IPS-15b (cell line): ENCODE results near the gene OVAAL.

ENCODE experiments used
- H3K27me3 ChIP-seq: one replicate; pipeline ENCODE4 v1.6.1; 2013; ENCODE audit warnings: low read length; ENCODE audit not compliant: control insufficient read depth, insufficient read depth
- H3K36me3 ChIP-seq: one replicate; pipeline ENCODE4 v1.6.1; 2013; ENCODE audit warnings: low read length; ENCODE audit not compliant: control insufficient read depth, insufficient read depth
- H3K4me1 ChIP-seq: one replicate; pipeline ENCODE4 v1.6.1; 2013; ENCODE audit warnings: mild to moderate bottlenecking, low read length; ENCODE audit not compliant: control insufficient read depth, insufficient read depth
- H3K4me3 ChIP-seq: one replicate; pipeline ENCODE4 v1.5.1; 2013; ENCODE audit warnings: low read depth, low read length
- H3K9ac ChIP-seq: one replicate; pipeline ENCODE4 v1.6.1; 2013; ENCODE audit warnings: low read depth, mild to moderate bottlenecking, low read length
- H3K9me3 ChIP-seq: one replicate; pipeline ENCODE4 v1.6.1; 2013; ENCODE audit warnings: mild to moderate bottlenecking, low read length; ENCODE audit not compliant: control insufficient read depth, insufficient read depth

Gene OVAAL

DNA sequence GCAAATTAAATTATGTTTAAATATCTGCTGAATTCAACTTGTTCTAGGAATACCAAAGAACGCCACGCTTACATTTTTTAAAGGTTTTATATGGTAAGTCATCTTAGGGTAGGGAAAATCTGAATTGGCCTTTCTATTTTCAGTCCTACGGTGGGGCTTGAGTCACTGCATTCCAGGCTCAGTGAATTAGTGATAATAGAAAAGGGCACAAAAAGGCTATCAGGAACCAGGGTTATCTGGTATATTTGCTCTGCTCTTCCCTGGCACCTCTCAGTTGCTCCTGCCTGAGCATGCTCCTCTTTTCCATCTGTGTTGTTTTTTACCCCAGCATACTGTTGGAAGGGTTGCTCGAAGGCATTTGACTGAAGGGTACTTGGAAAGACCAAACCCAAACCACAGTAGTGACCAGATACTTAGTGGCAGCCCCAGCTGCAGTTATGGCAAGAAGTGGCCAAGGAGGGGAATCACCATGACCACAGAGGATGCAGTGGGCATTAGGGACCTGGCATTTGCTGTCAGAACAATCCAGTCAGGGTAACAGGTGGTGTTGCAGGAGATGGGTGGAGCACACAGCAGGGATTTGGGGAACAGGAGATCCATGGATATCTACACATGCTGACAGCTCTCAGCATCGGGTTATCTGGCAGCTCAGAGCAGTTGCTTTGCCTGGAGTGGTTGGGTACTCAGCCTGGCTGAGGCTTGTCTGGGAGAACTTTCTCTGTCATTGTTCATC is 2.3 kb downstream of the OVAAL start:
- Histone ChIP-seq H3K36me3 (no peaks in the 10 kb centered on the region), H3K4me3 (no peak overlapping the region), H3K4me1 (no peaks in the 10 kb centered on the region), H3K27me3 (no peaks in the 10 kb centered on the region), H3K9ac (no peak overlapping the region), H3K9me3 (no peaks in the 10 kb centered on the region)

GRCh38 chr1:180562640-180563025 is 3.9 kb downstream of the OVAAL start:
- no peaks in the 10 kb centered on the region for H3K9me3 ChIP-seq
- H3K9ac ChIP-seq, result no peak overlapping the region
- H3K4me1 ChIP-seq, result no peaks in the 10 kb centered on the region
- H3K36me3 ChIP-seq, result no peaks in the 10 kb centered on the region
- no peaks in the 10 kb centered on the region for H3K27me3 ChIP-seq
- H3K4me3 ChIP-seq, result no peak overlapping the region

DNA sequence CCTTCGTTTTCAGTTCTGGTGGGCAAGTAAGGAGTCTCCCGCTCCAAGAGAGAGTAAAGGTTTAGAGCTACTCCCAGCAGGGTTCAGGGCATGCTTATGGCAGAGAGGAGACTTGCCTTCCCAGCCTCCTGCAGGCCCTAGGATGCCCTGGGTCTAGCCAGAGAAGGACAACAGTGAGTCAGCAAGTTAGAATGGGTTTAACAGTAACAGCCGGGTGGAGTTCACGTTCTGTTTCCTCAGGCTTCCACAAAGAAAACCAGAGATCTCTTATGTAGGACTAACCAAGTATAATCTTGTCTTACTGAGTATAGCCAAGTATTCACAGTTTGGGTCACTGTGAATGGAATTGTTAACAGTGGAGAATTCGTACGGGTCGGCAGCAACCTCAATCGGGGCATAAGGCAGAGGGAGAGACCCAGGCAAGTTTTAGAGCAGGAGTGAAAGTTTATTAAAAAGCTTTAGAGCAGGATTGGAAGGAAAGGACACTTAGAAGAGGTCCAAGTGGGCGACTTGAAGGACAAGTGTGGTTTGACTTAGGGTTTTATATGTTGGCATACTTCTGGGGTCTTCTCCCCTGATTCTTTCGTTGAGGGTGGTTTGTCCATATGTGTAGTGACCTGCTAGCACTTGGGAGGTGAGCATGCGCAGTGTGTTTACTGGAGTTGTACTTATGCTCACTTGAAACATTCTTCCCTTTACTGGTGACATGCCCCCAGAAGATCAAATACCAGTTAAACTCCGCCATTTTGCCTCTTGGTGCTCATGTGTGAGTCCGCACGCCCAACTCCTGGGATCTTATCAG is 4.5 kb downstream of the OVAAL start:
- Histone ChIP-seq H3K27me3 (no peaks in the 10 kb centered on the region), H3K36me3 (no peaks in the 10 kb centered on the region), H3K4me3 (no peak overlapping the region), H3K9me3 (no peaks in the 10 kb centered on the region), H3K9ac (no peak overlapping the region), H3K4me1 (no peaks in the 10 kb centered on the region)

DNA sequence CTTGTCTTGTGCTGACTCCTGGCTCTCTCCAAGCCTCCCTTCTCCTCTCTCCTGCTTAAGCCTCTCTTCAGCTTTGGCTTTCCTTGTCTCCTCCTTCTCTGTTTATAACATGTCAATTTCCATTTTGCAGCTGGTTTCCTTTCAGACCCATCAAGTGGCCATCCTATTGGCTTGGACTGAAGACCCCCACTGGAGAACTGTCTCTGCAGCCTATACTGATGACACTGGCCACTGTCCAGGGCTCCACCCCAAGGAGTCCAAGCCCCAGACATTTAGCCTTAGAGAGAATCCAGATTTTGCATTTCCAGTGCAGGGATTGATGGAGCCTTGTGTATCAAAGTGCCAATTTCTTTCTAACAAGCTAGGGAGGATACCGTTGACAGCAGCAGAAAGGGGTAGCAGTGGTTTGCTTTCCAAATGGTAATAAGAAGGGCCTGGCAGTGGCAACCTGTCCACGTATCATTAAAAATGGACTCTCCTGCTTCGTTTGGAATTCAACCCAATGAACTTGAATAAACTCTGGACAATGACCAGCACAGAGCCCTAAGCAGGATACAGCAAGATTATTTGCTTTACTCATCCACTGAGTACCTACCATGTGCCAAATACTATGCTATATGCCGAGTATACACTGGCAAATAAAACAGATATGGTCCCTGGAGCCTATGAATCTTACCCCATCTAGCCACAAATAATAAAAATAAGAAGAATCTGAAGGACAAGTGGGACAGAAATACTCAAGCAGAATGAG is 6.5 kb downstream of the OVAAL start:
- Histone ChIP-seq H3K4me3 (no peak overlapping the region), H3K4me1 (no peaks in the 10 kb centered on the region), H3K9ac (no peak overlapping the region), H3K9me3 (no peaks in the 10 kb centered on the region), H3K36me3 (no peaks in the 10 kb centered on the region), H3K27me3 (no peaks in the 10 kb centered on the region)

DNA sequence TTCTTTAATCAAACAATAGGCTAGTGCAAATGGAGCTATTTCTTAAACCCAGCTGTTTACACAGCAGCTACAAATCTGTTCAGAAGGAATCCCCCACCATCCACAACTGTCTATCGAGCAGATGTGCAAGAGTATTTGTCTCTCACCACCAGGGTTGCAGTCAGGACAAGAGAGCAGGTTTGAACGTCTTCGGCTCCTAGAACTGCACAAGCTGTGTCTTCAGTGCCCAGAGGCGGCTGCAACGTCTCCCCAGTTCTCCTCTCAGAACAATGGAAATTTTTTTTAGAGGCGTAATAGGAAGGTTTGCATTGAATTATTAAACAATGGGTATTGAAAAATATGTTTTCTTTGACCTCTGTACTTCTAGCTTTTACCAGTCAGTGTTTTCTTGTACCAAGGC is 7.3 kb downstream of the OVAAL start:
- Histone ChIP-seq H3K9ac (no peak overlapping the region), H3K9me3 (no peaks in the 10 kb centered on the region), H3K27me3 (no peaks in the 10 kb centered on the region), H3K4me1 (no peaks in the 10 kb centered on the region), H3K36me3 (no peaks in the 10 kb centered on the region), H3K4me3 (no peak overlapping the region)

GRCh38 chr1:180566495-180566894 is 7.7 kb downstream of the OVAAL start:
- Histone ChIP-seq H3K9me3 (no peaks in the 10 kb centered on the region), H3K9ac (no peak overlapping the region), H3K4me1 (no peaks in the 10 kb centered on the region), H3K4me3 (no peak overlapping the region), H3K27me3 (no peaks in the 10 kb centered on the region), H3K36me3 (no peaks in the 10 kb centered on the region)

- Histone ChIP-seq H3K27me3 (no peaks in the 10 kb centered on the region), H3K9ac (no peak overlapping the region), H3K4me3 (no peak overlapping the region), H3K4me1 (no peaks in the 10 kb centered on the region), H3K9me3 (no peaks in the 10 kb centered on the region), H3K36me3 (no peaks in the 10 kb centered on the region)
These were observed 8.9 kb downstream of the OVAAL start for GRCh38 chr1:180567654-180568053.

DNA sequence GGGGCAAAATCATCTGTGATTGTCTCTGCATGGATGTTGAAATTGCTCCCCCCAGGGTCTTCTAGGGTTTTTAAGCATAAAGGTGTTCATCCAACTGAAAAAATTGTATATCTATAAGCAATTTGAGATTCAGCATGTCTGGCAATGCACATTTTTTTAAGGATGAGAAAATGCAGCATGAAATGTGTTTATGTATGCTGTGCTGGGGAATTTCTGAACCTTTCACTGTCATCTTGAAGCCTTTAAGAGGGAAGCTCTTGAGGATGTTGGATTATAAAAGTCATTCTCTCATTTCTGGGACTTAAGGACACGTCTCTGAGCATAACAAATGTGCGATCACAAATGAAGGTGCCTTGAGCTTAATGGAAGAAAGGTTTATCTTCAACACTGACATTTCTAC is 9.4 kb downstream of the OVAAL start:
- Histone ChIP-seq H3K27me3 (no peaks in the 10 kb centered on the region), H3K9me3 (no peaks in the 10 kb centered on the region), H3K9ac (no peak overlapping the region), H3K4me1 (no peaks in the 10 kb centered on the region), H3K4me3 (no peak overlapping the region), H3K36me3 (no peaks in the 10 kb centered on the region)

DNA sequence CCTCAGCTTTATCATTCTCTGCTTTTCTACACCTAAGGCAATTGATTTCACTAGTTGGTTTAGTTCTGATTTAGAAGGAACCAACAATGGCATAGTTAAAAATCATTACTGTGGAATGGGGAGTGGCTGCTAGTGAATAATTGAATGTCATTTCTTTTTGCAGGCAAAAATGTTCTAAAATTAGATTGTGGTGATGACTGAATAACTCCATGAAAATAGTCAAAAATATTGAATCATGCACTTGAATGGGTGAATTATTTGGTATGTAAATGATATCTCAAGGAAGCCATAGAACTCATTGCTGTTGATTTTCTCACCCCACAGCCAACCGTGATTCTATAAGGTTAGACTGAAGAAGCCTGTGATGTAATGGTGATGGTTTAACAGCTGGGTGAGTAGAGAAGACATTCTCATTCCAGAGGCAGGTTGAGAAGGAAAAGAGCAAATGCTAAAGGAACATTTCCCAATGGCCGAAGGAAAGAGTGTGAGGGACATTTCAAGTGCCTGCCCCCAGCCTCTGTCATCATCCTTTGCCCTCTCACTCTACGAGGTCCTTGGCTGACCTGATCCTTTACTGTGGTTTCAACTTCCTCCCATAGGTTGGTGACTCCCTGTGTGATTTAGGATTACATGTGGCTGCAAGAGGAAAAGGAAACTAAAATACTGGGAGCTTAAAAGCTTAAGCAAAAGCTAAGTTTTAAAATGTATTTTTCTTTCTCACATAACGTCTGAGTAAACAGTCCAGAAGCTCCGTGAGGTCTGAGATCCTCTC is 12.5 kb downstream of the OVAAL start:
- no peak overlapping the region for H3K4me3 ChIP-seq
- H3K9me3 ChIP-seq, result no peaks in the 10 kb centered on the region
- no peak overlapping the region for H3K9ac ChIP-seq
- H3K36me3 ChIP-seq, result no peaks in the 10 kb centered on the region
- no peaks in the 10 kb centered on the region for H3K4me1 ChIP-seq
- no peaks in the 10 kb centered on the region for H3K27me3 ChIP-seq

DNA sequence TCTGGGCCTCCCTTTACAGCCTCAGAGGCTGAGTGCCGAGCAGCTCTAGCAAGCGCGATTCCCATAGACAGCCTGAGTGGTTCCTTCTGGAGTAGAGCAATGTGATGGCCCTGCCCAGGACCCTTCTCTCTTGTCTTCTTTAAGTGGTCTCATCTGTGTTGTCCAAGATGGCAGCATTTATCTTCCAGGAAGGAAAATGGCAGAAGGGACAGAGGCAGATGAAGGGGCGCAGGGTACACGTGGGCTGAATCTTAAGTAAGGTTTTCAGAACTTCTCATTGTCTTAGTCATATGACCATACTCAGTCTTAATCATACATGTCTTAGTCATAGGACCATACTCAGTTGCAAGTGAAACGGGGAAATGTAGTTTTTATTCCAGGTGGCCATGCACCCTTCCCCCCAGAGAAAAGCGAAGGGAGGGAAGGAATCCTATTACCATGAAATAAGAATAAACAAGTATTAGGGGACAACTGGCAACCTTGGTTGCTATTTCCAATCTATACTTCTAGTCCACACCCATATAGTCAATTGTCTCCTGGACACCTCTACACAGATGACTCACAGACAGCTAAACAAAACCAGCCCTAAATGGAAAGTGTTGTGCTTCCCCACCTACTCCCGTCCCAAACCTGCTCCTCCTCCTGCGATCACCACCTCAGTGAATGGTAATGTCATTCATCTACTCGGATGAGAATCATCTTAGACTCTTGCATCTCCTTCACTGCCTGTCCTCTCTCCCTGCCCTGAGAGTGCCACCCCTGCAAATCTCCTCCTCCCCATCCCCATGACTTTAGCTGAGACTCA is 13.3 kb downstream of the OVAAL start:
- H3K4me3 ChIP-seq, result no peak overlapping the region
- no peaks in the 10 kb centered on the region for H3K4me1 ChIP-seq

GRCh38 chr1:180572760-180573159 is 14.0 kb downstream of the OVAAL start:
- H3K4me3 ChIP-seq, result no peak overlapping the region
- H3K27me3 ChIP-seq, result no peaks in the 10 kb centered on the region
- H3K4me1 ChIP-seq, result no peaks in the 10 kb centered on the region
- H3K9ac ChIP-seq, result no peak overlapping the region
- no peaks in the 10 kb centered on the region for H3K9me3 ChIP-seq
- no peaks in the 10 kb centered on the region for H3K36me3 ChIP-seq

More for the DNA sequence above, 13.3 kb downstream of the OVAAL start:
- Histone ChIP-seq H3K36me3 (no peaks in the 10 kb centered on the region), H3K9me3 (no peaks in the 10 kb centered on the region), H3K27me3 (no peaks in the 10 kb centered on the region), H3K9ac (no peak overlapping the region)
